ENCODE measurements around the gene HIGD1A.

DNA sequence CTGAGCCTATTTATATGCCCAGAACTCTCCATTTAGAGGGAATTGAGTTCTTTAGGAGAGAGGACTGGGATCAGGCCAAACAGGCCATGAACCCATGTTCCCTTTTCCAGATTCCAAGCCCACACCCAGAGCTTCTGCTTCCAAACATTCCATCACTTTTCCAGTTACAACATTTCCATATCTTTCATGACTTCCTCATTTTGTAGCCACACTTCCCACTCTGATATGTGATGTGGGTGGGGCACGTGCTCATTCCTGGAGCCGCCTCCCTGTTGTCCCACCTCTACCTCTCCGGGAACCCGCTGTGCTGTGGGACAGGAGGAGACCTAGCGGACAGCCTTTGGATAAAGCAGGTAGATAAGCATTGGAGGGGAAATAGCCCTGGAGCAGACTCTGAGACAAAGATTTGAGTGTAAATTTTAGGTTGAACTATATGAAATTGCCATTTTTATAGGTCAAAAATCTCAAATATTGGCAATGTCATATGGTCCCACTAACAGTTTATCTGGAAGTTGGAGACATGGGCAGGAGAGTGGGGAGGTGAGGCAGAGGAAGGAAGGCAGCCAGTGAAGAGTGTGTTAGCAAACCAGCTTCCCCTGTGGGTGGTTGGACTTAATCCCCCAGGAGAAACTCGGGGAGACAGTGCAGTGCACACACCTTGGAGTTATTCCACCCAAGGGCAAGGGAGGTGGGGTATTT, 39.6 kb upstream of the HIGD1A start:
- TF ChIP-seq POLR2A (IDR thresholded peaks at IDR 0.05) (no peak), POLR2AphosphoS5 (IDR thresholded peaks at IDR 0.05; ENCODE audit: insufficient read depth in 1 of 2, low read depth in 1 of 2) (no peak)
- TF ChIP-seq, protein P1, sequence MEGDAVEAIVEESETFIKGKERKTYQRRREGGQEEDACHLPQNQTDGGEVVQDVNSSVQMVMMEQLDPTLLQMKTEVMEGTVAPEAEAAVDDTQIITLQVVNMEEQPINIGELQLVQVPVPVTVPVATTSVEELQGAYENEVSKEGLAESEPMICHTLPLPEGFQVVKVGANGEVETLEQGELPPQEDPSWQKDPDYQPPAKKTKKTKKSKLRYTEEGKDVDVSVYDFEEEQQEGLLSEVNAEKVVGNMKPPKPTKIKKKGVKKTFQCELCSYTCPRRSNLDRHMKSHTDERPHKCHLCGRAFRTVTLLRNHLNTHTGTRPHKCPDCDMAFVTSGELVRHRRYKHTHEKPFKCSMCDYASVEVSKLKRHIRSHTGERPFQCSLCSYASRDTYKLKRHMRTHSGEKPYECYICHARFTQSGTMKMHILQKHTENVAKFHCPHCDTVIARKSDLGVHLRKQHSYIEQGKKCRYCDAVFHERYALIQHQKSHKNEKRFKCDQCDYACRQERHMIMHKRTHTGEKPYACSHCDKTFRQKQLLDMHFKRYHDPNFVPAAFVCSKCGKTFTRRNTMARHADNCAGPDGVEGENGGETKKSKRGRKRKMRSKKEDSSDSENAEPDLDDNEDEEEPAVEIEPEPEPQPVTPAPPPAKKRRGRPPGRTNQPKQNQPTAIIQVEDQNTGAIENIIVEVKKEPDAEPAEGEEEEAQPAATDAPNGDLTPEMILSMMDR (IDR thresholded peaks at IDR 0.05), result no peak

All from vagina (tissue), 2 donors.